HG03039 (cell line): ENCODE results near the gene ERBB4.

Experiments used
- ATAC-seq: cut with Tn5 transposase; IDR thresholded peaks from one replicate; pipeline ENCODE4 v1.9.1; 2021; ENCODE audit warnings: mild to moderate bottlenecking, moderate library complexity; ENCODE audit not compliant: unreplicated experiment

The ERBB4 gene

GRCh38 chr2:212441141-212441540, 97.5 kb downstream of the ERBB4 start:
- ATAC-seq = no peak

GRCh38 chr2:212428681-212429478, 109.7 kb downstream of the ERBB4 start:
- ATAC-seq = no peak

- no peak for ATAC-seq
These were observed 111.0 kb downstream of the ERBB4 start for GRCh38 chr2:212427638-212428037.

DNA sequence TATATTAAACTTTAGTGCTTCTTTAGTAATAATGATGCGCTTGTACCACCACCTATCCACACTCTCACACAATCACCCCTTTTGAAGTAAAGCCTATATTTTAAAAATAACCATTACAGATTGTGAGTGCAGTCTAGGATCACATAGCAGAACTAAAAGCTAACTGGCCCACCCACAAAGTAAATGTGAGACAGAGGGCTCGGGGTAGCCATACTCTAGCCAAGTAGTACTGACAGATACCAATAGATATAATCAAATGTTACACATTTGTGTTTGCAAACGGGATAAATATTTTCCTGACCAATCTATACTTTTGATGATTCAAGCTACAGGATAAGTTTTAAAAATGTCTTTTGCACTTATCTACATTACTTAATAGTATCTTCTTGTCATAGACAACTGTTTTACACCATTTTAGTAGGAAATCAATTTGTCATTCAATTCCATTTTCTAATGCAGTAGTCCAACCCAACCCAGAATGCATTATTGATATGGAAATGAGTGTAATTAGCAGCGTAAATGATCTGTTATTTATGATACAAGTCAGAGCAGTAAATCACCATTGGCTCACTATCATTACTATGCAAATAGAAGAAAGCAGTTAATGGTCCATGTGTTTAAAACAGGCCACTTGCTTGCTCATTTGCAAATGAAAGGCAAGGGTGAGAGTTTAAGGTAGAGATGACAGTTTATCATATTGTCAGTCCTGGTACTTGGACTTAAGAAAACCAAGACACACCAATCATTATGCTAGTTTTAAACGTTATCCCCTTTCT, 111.8 kb downstream of the ERBB4 start:
- ATAC-seq = no peak

DNA sequence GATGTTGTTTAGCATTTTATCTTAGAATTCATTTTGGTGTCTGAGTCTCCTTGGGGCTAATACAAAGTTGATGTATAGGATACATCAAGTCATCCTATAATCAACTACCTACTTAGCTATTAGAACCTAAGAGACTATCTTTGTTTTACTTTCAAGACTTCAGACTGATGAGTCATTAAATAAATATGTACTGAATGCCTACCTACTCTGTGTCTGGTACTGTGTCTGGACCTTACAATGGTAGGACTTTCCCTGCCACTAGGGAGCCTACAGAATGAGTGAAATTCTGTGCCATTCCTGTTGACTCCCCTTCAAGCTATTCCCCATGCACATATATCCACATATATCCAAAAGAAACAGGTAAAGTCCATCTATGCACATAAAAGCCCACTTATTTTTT, 114.5 kb downstream of the ERBB4 start:
- no peak for ATAC-seq

DNA sequence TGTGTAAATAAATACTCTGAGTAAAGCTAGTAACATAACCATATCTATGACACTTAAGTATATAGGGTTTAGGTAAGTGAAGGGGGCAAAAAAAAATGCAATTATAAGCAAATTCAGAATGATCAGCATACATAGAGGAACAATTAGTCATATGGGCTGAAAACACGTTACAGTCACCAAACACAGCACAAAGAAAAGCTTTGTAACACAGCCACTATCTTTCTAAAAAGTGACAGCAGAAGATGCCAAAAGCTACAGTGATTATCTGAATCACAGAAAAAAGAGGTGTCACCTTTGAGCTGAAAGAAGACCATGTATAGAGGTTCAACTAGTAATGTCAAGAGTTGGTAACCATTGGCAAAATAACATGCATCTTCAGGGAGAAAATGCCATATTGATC, 115.5 kb downstream of the ERBB4 start:
- ATAC-seq = no peak

DNA sequence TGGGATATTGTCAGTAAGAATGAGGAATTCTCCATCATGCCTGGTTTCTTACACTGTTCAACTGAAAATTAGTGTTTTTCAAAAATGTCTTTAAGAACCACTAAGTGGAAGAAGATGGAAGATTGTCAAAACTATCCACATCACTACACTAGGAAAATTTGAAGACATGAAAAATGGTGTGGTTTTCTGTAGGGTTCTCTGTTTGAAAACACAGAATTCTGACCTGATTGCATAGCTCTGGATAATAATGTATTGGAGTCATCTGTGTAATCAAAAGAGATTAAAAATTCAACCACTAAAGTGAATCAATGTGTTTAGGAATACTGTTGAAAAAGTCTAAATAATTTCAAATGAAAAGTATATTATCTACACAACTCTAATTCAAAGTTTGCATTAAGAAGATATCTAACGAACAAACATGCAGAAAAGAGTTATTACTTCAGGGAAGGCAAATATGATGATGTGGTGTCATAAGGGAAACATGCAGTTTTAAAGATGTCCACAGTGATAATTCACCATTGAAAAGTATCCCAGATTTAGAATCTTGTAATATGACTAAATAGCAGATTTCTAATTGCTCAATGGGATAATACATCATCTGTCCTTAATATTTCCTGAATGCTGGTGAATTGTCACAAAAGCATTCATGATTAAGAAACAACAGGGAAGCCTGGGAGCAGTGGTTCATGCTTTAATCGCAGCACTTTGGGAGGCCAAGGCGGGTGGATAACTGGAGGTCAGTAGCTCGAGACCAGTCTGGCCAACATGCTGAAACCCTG, 116.9 kb downstream of the ERBB4 start:
- no peak for ATAC-seq

DNA sequence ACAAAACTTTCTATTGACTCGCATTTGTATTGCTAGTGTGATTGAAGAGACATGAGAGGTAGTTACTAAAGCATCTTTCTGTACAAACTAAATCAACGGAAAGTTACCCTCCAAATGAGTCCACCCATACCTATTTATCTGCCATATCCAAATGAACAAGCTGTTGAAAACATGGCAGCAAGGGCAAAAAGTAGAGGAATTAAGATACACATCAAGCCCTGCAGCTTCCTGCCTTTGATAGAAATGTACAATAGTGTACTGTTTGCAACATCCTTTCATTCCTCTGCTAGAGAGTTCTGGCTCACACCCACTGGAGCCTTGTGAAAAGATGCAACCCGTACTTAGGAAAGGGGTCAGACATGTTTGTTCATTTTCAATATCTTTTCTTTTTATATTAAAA, 122.5 kb downstream of the ERBB4 start:
- ATAC-seq = no peak

DNA sequence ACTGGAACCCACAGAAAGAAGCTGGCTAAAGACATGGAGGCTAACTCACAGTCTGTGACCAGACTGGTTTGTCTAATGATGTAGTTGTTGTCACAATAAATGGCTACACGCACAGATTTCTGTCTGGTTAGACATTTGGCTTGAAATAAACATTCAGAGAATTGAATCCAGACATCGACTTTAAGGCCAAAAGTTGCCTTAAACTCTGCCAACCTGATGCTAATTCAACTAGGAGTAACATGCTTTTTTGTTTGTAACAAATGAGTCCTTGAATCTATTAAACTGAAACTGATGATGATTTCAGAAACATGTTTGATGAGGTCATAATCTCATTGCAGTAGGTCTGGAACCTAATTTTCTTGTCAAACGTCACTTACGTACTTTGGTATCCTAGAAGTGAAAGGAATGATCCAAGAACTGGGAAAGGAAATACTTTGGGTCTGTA, 123.8 kb downstream of the ERBB4 start:
- no peak for ATAC-seq

- no peak for ATAC-seq
These were observed 129.0 kb downstream of the ERBB4 start for GRCh38 chr2:212409560-212409959.

DNA sequence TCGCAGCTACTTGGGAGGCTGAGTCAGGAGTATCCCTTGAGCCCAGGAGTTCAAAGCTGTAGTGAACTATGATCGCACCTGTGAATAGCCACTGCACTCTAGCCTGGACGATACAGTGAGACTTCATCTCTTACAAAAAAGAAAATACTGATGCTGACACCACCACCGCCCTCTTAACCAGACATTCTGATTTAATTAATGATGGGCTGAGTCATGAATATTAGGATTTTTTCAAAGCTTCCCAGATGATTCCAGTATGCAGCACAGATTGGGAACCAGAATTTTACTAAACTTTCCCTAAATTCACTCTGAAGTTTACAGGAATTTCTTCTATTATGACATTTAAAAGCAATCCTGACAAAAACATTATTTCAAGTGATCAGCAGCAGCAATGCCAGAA, 130.1 kb downstream of the ERBB4 start:
- ATAC-seq = no peak

DNA sequence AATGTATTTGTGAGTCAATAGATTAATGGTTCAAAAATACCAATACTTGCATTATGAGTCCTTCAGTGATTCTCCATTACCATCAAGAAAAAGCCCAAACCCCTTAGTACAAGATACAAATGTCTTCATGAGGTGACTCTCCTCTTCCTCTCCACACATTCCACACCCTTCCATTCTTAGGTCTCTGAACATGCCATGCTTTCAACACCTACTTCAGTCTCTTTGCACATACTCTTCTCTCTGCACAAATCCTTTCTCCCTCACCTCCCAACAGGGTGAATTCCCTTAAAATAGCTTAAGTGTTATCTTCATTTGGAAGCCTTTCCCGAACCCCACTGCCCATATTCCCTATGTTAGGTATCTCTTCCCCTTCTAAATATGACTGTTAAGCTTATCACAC, 131.9 kb downstream of the ERBB4 start:
- no peak for ATAC-seq

GRCh38 chr2:212402316-212402715, 136.3 kb downstream of the ERBB4 start:
- ATAC-seq = no peak

- ATAC-seq = no peak
These were observed 140.3 kb downstream of the ERBB4 start for GRCh38 chr2:212398316-212398715.

GRCh38 chr2:212392544-212392943, 146.1 kb downstream of the ERBB4 start:
- no peak for ATAC-seq

GRCh38 chr2:212392043-212392442, 146.6 kb downstream of the ERBB4 start:
- no peak for ATAC-seq

- ATAC-seq = no peak
These were observed 151.5 kb downstream of the ERBB4 start for GRCh38 chr2:212387146-212387545.

- ATAC-seq = no peak
These were observed 153.4 kb downstream of the ERBB4 start for GRCh38 chr2:212385241-212385640.

- ATAC-seq = no peak
These were observed 154.6 kb downstream of the ERBB4 start for GRCh38 chr2:212384027-212384426.

GRCh38 chr2:212381428-212382102, 157.0 kb downstream of the ERBB4 start:
- no peak for ATAC-seq

GRCh38 chr2:212379103-212379502, 159.5 kb downstream of the ERBB4 start:
- no peak for ATAC-seq
